Hepatocyte (in vitro differentiated cells): Measurements from ENCODE around the gene BRD4.

Source experiments
- EZH2 ChIP-seq: fragments of 200-600 bp; sonication (generic); IDR thresholded peaks from 2 replicates; pipeline ENCODE4 v1.6.1; 2016; ENCODE audit warnings: antibody characterized with exemption, mild to moderate bottlenecking, borderline replicate concordance
- EZH2phosphoT487 ChIP-seq: fragments of 200-600 bp; sonication (generic); IDR thresholded peaks from one replicate; pipeline ENCODE4 v1.6.1; 2018; ENCODE audit warnings: antibody characterized with exemption, mild to moderate bottlenecking, low read depth, moderate library complexity; ENCODE audit not compliant: unreplicated experiment, severe bottlenecking
- TF ChIP-seq, protein P1 (sequence below): fragments of 200-600 bp; sonication (generic); IDR thresholded peaks from 2 replicates; pipeline ENCODE4 v1.5.1; 2016; ENCODE audit warnings: antibody characterized with exemption, mild to moderate bottlenecking; ENCODE audit not compliant: poor library complexity

DNA sequence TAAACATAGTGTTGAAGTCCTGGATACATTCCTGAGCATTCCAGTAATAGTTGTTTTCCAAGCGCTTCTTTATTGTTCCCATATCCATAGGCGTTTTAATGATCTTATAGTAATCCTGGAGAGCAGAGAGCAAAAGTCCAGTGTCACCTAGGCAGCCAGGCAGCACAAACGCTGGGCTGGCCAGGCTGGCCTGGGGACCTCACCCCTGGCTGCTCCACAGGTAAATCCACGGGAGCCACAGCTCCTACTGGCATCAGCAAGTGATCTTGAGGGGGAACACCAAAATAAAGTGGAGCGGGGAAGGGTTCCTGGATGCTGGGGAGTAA lies 63.4 kb downstream of the BRD4 start:
- TF ChIP-seq, protein P1, sequence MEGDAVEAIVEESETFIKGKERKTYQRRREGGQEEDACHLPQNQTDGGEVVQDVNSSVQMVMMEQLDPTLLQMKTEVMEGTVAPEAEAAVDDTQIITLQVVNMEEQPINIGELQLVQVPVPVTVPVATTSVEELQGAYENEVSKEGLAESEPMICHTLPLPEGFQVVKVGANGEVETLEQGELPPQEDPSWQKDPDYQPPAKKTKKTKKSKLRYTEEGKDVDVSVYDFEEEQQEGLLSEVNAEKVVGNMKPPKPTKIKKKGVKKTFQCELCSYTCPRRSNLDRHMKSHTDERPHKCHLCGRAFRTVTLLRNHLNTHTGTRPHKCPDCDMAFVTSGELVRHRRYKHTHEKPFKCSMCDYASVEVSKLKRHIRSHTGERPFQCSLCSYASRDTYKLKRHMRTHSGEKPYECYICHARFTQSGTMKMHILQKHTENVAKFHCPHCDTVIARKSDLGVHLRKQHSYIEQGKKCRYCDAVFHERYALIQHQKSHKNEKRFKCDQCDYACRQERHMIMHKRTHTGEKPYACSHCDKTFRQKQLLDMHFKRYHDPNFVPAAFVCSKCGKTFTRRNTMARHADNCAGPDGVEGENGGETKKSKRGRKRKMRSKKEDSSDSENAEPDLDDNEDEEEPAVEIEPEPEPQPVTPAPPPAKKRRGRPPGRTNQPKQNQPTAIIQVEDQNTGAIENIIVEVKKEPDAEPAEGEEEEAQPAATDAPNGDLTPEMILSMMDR, result no peak
- TF ChIP-seq EZH2phosphoT487, result no peak
- TF ChIP-seq EZH2, result no peak
